Keratinocyte (primary cell): ENCODE data around the gene CD1D. TPM values are rescaled to one million over a fixed set of nuclear protein-coding genes. Genes with fewer than 3 reads are reported as not detected.

Experiments
- DNase-seq: peaks from one replicate; pipeline ENCODE4 v3.0.0-alpha.2; 2011; ENCODE audit warnings: low read depth, missing footprints, low spot score
- FAIRE-seq: peaks from 2 replicates; lab custom pipeline; 2011; peaks lifted over from hg19 to GRCh38; lab: Jason Lieb, UNC
- H2AFZ ChIP-seq: 2 replicates; pipeline ENCODE4 v1.6.0; 2012; ENCODE audit warnings: low read length, control low read depth, inconsistent platforms; ENCODE audit not compliant: control insufficient read depth
- H3K27ac ChIP-seq: 2 replicates; pipeline ENCODE4 v1.5.1; 2011; ENCODE audit warnings: low read length; ENCODE audit not compliant: control insufficient read depth, insufficient read depth
- H3K27me3 ChIP-seq: 3 replicates; pipeline ENCODE4 v1.6.0; 2011; ENCODE audit warnings: low read length; ENCODE audit not compliant: control insufficient read depth, insufficient read depth; ENCODE audit errors: extremely low read depth
- H3K36me3 ChIP-seq, 2 experiments: 2 replicates in 1 of 2; 3 replicates in 1 of 2; pipeline ENCODE4 v1.5.1; 2011; ENCODE audit warnings: low read length in 2 of 2, mild to moderate bottlenecking in 1 of 2; ENCODE audit not compliant: control insufficient read depth in 2 of 2, insufficient read depth in 2 of 2; ENCODE audit errors: extremely low read depth in 1 of 2
- H3K4me1 ChIP-seq: 3 replicates; pipeline ENCODE4 v1.5.1; 2011; ENCODE audit warnings: low read length; ENCODE audit not compliant: control insufficient read depth, insufficient read depth; ENCODE audit errors: extremely low read depth
- H3K4me2 ChIP-seq: 3 replicates; pipeline ENCODE4 v1.6.0; 2011; ENCODE audit warnings: low read depth, low read length; ENCODE audit not compliant: control insufficient read depth, insufficient read depth; ENCODE audit errors: extremely low read depth
- H3K4me3 ChIP-seq, 3 experiments: fragments of 200-600 bp in 1 of 3; sonication (generic) in 1 of 3; 2 replicates in 2 of 3; 3 replicates in 1 of 3; pipeline ENCODE4 v1.5.1; 2011 to 2016; ENCODE audit warnings: low read length in 3 of 3, mild to moderate bottlenecking in 3 of 3, control low read depth in 2 of 3, inconsistent platforms in 1 of 3, low read depth in 1 of 3, mixed read lengths in 1 of 3, mixed run types in 1 of 3, moderate library complexity in 1 of 3; ENCODE audit not compliant: control insufficient read depth in 2 of 3, insufficient read depth in 2 of 3; ENCODE audit errors: extremely low read depth in 1 of 3
- H3K79me2 ChIP-seq: 2 replicates; pipeline ENCODE4 v1.6.0; 2012; ENCODE audit warnings: low read length; ENCODE audit not compliant: control insufficient read depth, insufficient read depth
- H3K9ac ChIP-seq: 3 replicates; pipeline ENCODE4 v1.6.0; 2011; ENCODE audit warnings: low read length; ENCODE audit not compliant: control insufficient read depth, insufficient read depth; ENCODE audit errors: extremely low read depth
- H3K9me1 ChIP-seq: 3 replicates; pipeline ENCODE4 v1.6.0; 2011; ENCODE audit warnings: low read length; ENCODE audit not compliant: control insufficient read depth, insufficient read depth; ENCODE audit errors: extremely low read depth
- H3K9me3 ChIP-seq: 2 replicates; pipeline ENCODE4 v1.5.1; 2012; ENCODE audit warnings: low read depth, low read length; ENCODE audit not compliant: control insufficient read depth
- H4K20me1 ChIP-seq: 3 replicates; pipeline ENCODE4 v1.6.0; 2011; ENCODE audit warnings: low read length; ENCODE audit not compliant: control insufficient read depth, insufficient read depth; ENCODE audit errors: extremely low read depth
- EZH2 ChIP-seq: IDR thresholded peaks from one replicate; pipeline ENCODE4 v1.6.1; 2012; ENCODE audit warnings: inconsistent platforms, mild to moderate bottlenecking, low read length, moderate library complexity
- dilution Hi-C: fragments of 300-500 bp; cut with MboI; formaldehyde crosslinking; loops from one replicate; pipeline ENCODE4 v1.7.0; 2020; ENCODE audit warnings: low sequenced_read_pairs; ENCODE audit not compliant: extremely low pct_ligation_motif_present
- polyA plus RNA-seq, 5 experiments: library from polyadenylated mRNA; depleted of rRNA in 3 of 5; stranded (reverse) in 3 of 5; stranded (forward) in 1 of 5; unstranded in 1 of 5; fragments of >200 nt; gene quantifications; 1 replicate in 1 of 5; 2 replicates in 3 of 5; 3 replicates in 1 of 5; pipeline versions ENCODE4 v1.2.1 to v1.2.3, GENCODE V29; 2011 to 2012; ENCODE audit warnings: missing spikeins in 2 of 5, low read depth in 1 of 5, low replicate concordance in 1 of 5
- TF ChIP-seq, protein P1 (sequence below), 3 experiments: IDR thresholded peaks in 1 of 3; conservative IDR thresholded peaks in 1 of 3; optimal IDR thresholded peaks in 1 of 3; 2 replicates in 2 of 3; 3 replicates in 1 of 3; pipeline versions ENCODE3 to v1.5.1; 2011; ENCODE audit warnings: low read length in 3 of 3, mild to moderate bottlenecking in 3 of 3, moderate library complexity in 2 of 3, control low read depth in 1 of 3, inconsistent platforms in 1 of 3; ENCODE audit not compliant: insufficient read depth in 2 of 3; ENCODE audit errors: extremely low read depth in 1 of 3

CD1D gene
- polyA plus RNA-seq, 1 donor (not counting 4 experiments of a cell fraction or from before 2014, with no cell fraction given): 2.8 TPM

DNA sequence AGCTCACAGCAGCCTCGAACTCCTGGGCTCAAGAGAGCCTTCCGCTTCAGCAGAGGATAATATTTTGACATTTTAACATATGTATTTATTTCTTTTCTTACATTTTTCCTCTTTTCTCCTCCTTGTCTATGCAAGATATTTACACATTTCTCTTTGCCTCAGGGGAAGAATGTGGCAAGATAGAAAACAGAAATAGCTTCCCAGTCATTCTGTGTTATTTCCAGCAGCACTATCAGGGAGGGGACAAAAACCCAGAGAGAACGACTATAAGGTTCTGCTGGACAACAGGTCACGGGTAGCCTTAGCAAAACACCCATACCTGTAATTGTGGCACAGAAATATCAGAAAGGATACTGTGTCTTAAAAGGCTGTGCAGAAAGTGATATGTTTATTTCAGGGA, 7.9 kb downstream of the CD1D start:
- DNase-seq (no peak), FAIRE-seq (no peak)
- H3K9ac ChIP-seq: no peak overlapping the region
- H3K27me3 ChIP-seq: no peaks in the 10 kb centered on the region
- peaks cover 5% of the 10 kb centered on the region for H3K4me1 ChIP-seq
- no peak overlapping the region for H3K4me3 ChIP-seq
- H3K4me2 ChIP-seq: no peak overlapping the region
- H2AFZ ChIP-seq: no peak overlapping the region
- no peaks in the 10 kb centered on the region for H3K9me1 ChIP-seq
- no peak for TF ChIP-seq EZH2
- TF ChIP-seq, protein P1, sequence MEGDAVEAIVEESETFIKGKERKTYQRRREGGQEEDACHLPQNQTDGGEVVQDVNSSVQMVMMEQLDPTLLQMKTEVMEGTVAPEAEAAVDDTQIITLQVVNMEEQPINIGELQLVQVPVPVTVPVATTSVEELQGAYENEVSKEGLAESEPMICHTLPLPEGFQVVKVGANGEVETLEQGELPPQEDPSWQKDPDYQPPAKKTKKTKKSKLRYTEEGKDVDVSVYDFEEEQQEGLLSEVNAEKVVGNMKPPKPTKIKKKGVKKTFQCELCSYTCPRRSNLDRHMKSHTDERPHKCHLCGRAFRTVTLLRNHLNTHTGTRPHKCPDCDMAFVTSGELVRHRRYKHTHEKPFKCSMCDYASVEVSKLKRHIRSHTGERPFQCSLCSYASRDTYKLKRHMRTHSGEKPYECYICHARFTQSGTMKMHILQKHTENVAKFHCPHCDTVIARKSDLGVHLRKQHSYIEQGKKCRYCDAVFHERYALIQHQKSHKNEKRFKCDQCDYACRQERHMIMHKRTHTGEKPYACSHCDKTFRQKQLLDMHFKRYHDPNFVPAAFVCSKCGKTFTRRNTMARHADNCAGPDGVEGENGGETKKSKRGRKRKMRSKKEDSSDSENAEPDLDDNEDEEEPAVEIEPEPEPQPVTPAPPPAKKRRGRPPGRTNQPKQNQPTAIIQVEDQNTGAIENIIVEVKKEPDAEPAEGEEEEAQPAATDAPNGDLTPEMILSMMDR (optimal IDR thresholded peaks at IDR 0.05 in 1 of 3, IDR thresholded peaks at IDR 0.05 in 1 of 3, conservative IDR thresholded peaks at IDR 0.05 in 1 of 3; ENCODE audit: extremely low read depth in 1 of 3, insufficient read depth in 2 of 3, low read length in 3 of 3): no peak
- H3K79me2 ChIP-seq: no peaks in the 10 kb centered on the region
- dilution Hi-C loops: no loop called here
- no peaks in the 10 kb centered on the region for H4K20me1 ChIP-seq
- no peak overlapping the region for H3K27ac ChIP-seq
- H3K36me3 ChIP-seq: no peaks in the 10 kb centered on the region
- no peaks in the 10 kb centered on the region for H3K9me3 ChIP-seq

DNA sequence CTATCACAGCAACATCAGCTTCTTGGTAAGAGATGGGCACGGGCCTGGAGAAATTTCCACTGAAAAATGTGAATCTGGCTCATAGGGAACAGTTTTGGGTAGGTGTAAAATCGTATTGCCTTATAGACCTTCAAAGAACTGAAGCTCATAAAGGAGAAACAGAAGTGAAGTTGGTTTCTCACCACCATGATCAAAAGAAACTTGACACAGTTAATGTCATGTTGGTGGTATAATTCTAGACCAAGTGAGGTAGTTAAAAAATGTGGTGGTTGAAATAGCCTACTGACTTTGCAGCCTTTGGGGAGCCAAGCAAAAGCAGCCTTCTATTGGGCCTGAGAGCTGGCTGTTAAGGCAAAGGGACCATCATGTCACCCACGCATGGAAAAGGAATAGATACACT, 8.9 kb downstream of the CD1D start:
- no peak overlapping the region for H3K4me3 ChIP-seq
- no peaks in the 10 kb centered on the region for H3K27me3 ChIP-seq
- no peak overlapping the region for H3K9ac ChIP-seq
- no peaks in the 10 kb centered on the region for H3K36me3 ChIP-seq
- no peaks in the 10 kb centered on the region for H3K9me3 ChIP-seq
- peaks cover 5% of the 10 kb centered on the region for H3K4me1 ChIP-seq
- no peaks in the 10 kb centered on the region for H3K79me2 ChIP-seq
- no peaks in the 10 kb centered on the region for H3K9me1 ChIP-seq
- H3K4me2 ChIP-seq: no peak overlapping the region
- dilution Hi-C loops: no loop called here
- FAIRE-seq (no peak), DNase-seq (no peak)
- TF ChIP-seq, protein P1 (optimal IDR thresholded peaks at IDR 0.05 in 1 of 3, IDR thresholded peaks at IDR 0.05 in 1 of 3, conservative IDR thresholded peaks at IDR 0.05 in 1 of 3; ENCODE audit: extremely low read depth in 1 of 3, insufficient read depth in 2 of 3, low read length in 3 of 3): no peak
- TF ChIP-seq EZH2: no peak
- H4K20me1 ChIP-seq: no peaks in the 10 kb centered on the region
- no peak overlapping the region for H2AFZ ChIP-seq
- no peak overlapping the region for H3K27ac ChIP-seq
